ENCODE data around the gene DESI1. TPM values are rescaled to one million over a fixed set of nuclear protein-coding genes. Genes with fewer than 3 reads are reported as not detected.

Gene DESI1
- total RNA-seq, 3 donors from 2014 or later (not counting 1 experiment from before 2014, with no cell fraction given), result 15.0 to 22.2 (median 20.6) TPM

GRCh38 chr22:41656556-41656955, 35.7 kb upstream of the DESI1 start:
- H3K9me3 ChIP-seq (ENCODE audit: control insufficient read depth, insufficient read depth, low read length), result no peaks in the 10 kb centered on the region
- H3K27ac ChIP-seq (ENCODE audit: low read length), result no peak overlapping the region
- peaks cover 11% of the 10 kb centered on the region for H3K36me3 Mint-ChIP-seq
- WGBS (ENCODE audit: insufficient coverage), result 94% methylated on average over 5 of the region's 5 CpGs
- H3K36me3 ChIP-seq (ENCODE audit: control insufficient read depth, insufficient read depth, low read length), result peaks cover 86% of the 10 kb centered on the region
- no peak for TF ChIP-seq CTCF (IDR thresholded peaks at IDR 0.05)
- H3K9me3 Mint-ChIP-seq, result no peaks in the 10 kb centered on the region
- no peaks in the 10 kb centered on the region for H3K27me3 Mint-ChIP-seq (ENCODE audit: low read depth in 2 of 2)
- no peaks in the 10 kb centered on the region for H3K4me1 ChIP-seq (ENCODE audit: control insufficient read depth, insufficient read depth, low read length)
- no peak overlapping the region for H3K4me3 Mint-ChIP-seq
- DNase-seq (no peak), ATAC-seq (no peak)
- no peak overlapping the region for H3K4me3 ChIP-seq (ENCODE audit: low read length)
- H3K4me1 Mint-ChIP-seq, result no peaks in the 10 kb centered on the region
- intact Hi-C loops (cut with micrococcal nuclease), result no loop called here
- H3K27ac Mint-ChIP-seq, result no peak overlapping the region
- no peaks in the 10 kb centered on the region for H3K27me3 ChIP-seq (ENCODE audit: control insufficient read depth, insufficient read depth, low read length)

GRCh38 chr22:41654322-41654721, 33.5 kb upstream of the DESI1 start:
- no peaks in the 10 kb centered on the region for H3K9me3 Mint-ChIP-seq
- H3K4me1 Mint-ChIP-seq, result no peaks in the 10 kb centered on the region
- no peaks in the 10 kb centered on the region for H3K9me3 ChIP-seq (ENCODE audit: control insufficient read depth, insufficient read depth, low read length)
- no peaks in the 10 kb centered on the region for H3K27me3 ChIP-seq (ENCODE audit: control insufficient read depth, insufficient read depth, low read length)
- H3K4me3 Mint-ChIP-seq, result no peak overlapping the region
- ATAC-seq (no peak), DNase-seq (no peak)
- no peak for TF ChIP-seq CTCF (IDR thresholded peaks at IDR 0.05)
- H3K27me3 Mint-ChIP-seq (ENCODE audit: low read depth in 2 of 2), result no peaks in the 10 kb centered on the region
- intact Hi-C loops (cut with micrococcal nuclease), result no loop called here
- H3K36me3 Mint-ChIP-seq, result peaks cover 7% of the 10 kb centered on the region
- H3K4me1 ChIP-seq (ENCODE audit: control insufficient read depth, insufficient read depth, low read length), result no peaks in the 10 kb centered on the region
- H3K36me3 ChIP-seq (ENCODE audit: control insufficient read depth, insufficient read depth, low read length), result peaks cover 79% of the 10 kb centered on the region
- no peak overlapping the region for H3K4me3 ChIP-seq (ENCODE audit: low read length)
- WGBS (ENCODE audit: insufficient coverage), result 93% methylated on average over 3 of the region's 3 CpGs
- H3K27ac ChIP-seq (ENCODE audit: low read length), result no peak overlapping the region
- H3K27ac Mint-ChIP-seq, result no peak overlapping the region

GRCh38 chr22:41650821-41651220, 30.0 kb upstream of the DESI1 start:
- WGBS (ENCODE audit: insufficient coverage), result 97% methylated on average over 11 of the region's 11 CpGs
- intact Hi-C loops (cut with micrococcal nuclease), result no loop called here
- H3K4me1 ChIP-seq (ENCODE audit: control insufficient read depth, insufficient read depth, low read length), result no peaks in the 10 kb centered on the region
- Mint-ChIP-seq H3K36me3 (peaks cover 7% of the 10 kb centered on the region), H3K4me3 (no peak overlapping the region), H3K27me3 (ENCODE audit: low read depth in 2 of 2) (no peaks in the 10 kb centered on the region), H3K9me3 (no peaks in the 10 kb centered on the region), H3K27ac (no peak overlapping the region), H3K4me1 (no peaks in the 10 kb centered on the region)
- no peak overlapping the region for H3K4me3 ChIP-seq (ENCODE audit: low read length)
- no peak for TF ChIP-seq CTCF (IDR thresholded peaks at IDR 0.05)
- no peak overlapping the region for H3K27ac ChIP-seq (ENCODE audit: low read length)
- H3K27me3 ChIP-seq (ENCODE audit: control insufficient read depth, insufficient read depth, low read length), result no peaks in the 10 kb centered on the region
- peaks cover 81% of the 10 kb centered on the region for H3K36me3 ChIP-seq (ENCODE audit: control insufficient read depth, insufficient read depth, low read length)
- H3K9me3 ChIP-seq (ENCODE audit: control insufficient read depth, insufficient read depth, low read length), result no peaks in the 10 kb centered on the region
- DNase-seq (no peak), ATAC-seq (no peak)

- no peak overlapping the region for H3K4me3 ChIP-seq (ENCODE audit: low read length)
- Mint-ChIP-seq H3K9me3 (no peaks in the 10 kb centered on the region), H3K36me3 (peaks cover 7% of the 10 kb centered on the region), H3K27me3 (ENCODE audit: low read depth in 2 of 2) (no peaks in the 10 kb centered on the region), H3K4me1 (no peaks in the 10 kb centered on the region), H3K4me3 (no peak overlapping the region), H3K27ac (no peak overlapping the region)
- H3K9me3 ChIP-seq (ENCODE audit: control insufficient read depth, insufficient read depth, low read length), result no peaks in the 10 kb centered on the region
- no peaks in the 10 kb centered on the region for H3K27me3 ChIP-seq (ENCODE audit: control insufficient read depth, insufficient read depth, low read length)
- ATAC-seq (no peak), DNase-seq (no peak)
- intact Hi-C loops (cut with micrococcal nuclease), result no loop called here
- TF ChIP-seq CTCF (IDR thresholded peaks at IDR 0.05), result no peak
- no peaks in the 10 kb centered on the region for H3K4me1 ChIP-seq (ENCODE audit: control insufficient read depth, insufficient read depth, low read length)
- no peak overlapping the region for H3K27ac ChIP-seq (ENCODE audit: low read length)
- WGBS (ENCODE audit: insufficient coverage), result 95% methylated on average over 1 of the region's 1 CpG
- H3K36me3 ChIP-seq (ENCODE audit: control insufficient read depth, insufficient read depth, low read length), result peaks cover 82% of the 10 kb centered on the region
These were observed 29.4 kb upstream of the DESI1 start for GRCh38 chr22:41650229-41650628.

All from natural killer cell (primary cell).